H1 (cell line): ENCODE measurements around the gene P2RX2. TPM values are rescaled to one million over a fixed set of nuclear protein-coding genes. Genes with fewer than 3 reads are reported as not detected.

Experiments
- BACH1 ChIP-seq: IDR thresholded peaks from 2 replicates; pipeline ENCODE4 v1.6.1; 2012; ENCODE audit warnings: low read length, improper control_type of control experiment
- CTCF ChIP-seq, 3 experiments: IDR thresholded peaks; 1 replicate in 2 of 3; 2 replicates in 1 of 3; pipeline versions ENCODE4 v1.5.1 to v1.6.1; 2011; ENCODE audit warnings: low read length in 3 of 3, mild to moderate bottlenecking in 3 of 3, inconsistent platforms in 2 of 3, low read depth in 1 of 3, moderate library complexity in 1 of 3; ENCODE audit not compliant: insufficient read depth in 1 of 3; ENCODE audit errors: control extremely low read depth in 1 of 3
- NANOG ChIP-seq: IDR thresholded peaks from 2 replicates; pipeline ENCODE4 v1.6.1; 2011; ENCODE audit warnings: low read length, low read depth, mild to moderate bottlenecking, inconsistent platforms; ENCODE audit not compliant: insufficient read depth, poor library complexity, severe bottlenecking
- POLR2AphosphoS5 ChIP-seq: IDR thresholded peaks from 2 replicates; pipeline ENCODE4 v1.6.1; 2011; ENCODE audit warnings: low read depth, low read length
- RAD21 ChIP-seq, 2 experiments: IDR thresholded peaks in 1 of 2; conservative IDR thresholded peaks in 1 of 2; 2 replicates each; pipeline ENCODE4 v1.6.1; 2011; ENCODE audit warnings: low read depth in 2 of 2, low read length in 2 of 2, improper control_type of control experiment in 1 of 2, inconsistent platforms in 1 of 2, mild to moderate bottlenecking in 1 of 2, moderate library complexity in 1 of 2
- SP4 ChIP-seq: IDR thresholded peaks from 2 replicates; pipeline ENCODE4 v1.6.1; 2012; ENCODE audit warnings: low read length, inconsistent platforms
- TBP ChIP-seq: IDR thresholded peaks from 2 replicates; pipeline ENCODE4 v1.6.1; 2011; ENCODE audit warnings: low read depth, low read length, improper control_type of control experiment
- polyA plus RNA-seq, 7 experiments: library from polyadenylated mRNA; depleted of rRNA in 3 of 7; stranded (reverse) in 5 of 7; unstranded in 2 of 7; fragments of >200 nt in 5 of 7; fragments of 200-250 nt in 2 of 7; gene quantifications; 1 replicate in 5 of 7; 2 replicates in 1 of 7; 4 replicates in 1 of 7; pipeline versions ENCODE4 v1.2.1 to v1.2.3, GENCODE V29; 2011 to 2013; ENCODE audit warnings: missing spikeins in 2 of 7, mixed read lengths in 2 of 7
- total RNA-seq: library from RNA; stranded (reverse); fragmentation: NEBNext Ultra II Directional; extraction: Animal tissue kit (Norgen Biotek cat#: 25700); gene quantifications from 2 replicates; pipeline ENCODE4 v1.2.1, GENCODE V29; 2021
- TF ChIP-seq, protein P1 (sequence below): IDR thresholded peaks from 2 replicates; pipeline ENCODE4 v1.6.1; 2011; ENCODE audit warnings: low read depth, mild to moderate bottlenecking, low read length; ENCODE audit not compliant: insufficient read depth
- TF ChIP-seq, protein P2 (sequence below): IDR thresholded peaks from 2 replicates; pipeline ENCODE4 v1.6.1; 2011; ENCODE audit warnings: low read length, improper control_type of control experiment

The P2RX2 gene
- total and polyA plus RNA-seq, 2 of the 8 experiments (the other 6 are each of a cell fraction or from before 2014, with no cell fraction given), result 0.84 to 2.2 TPM

DNA sequence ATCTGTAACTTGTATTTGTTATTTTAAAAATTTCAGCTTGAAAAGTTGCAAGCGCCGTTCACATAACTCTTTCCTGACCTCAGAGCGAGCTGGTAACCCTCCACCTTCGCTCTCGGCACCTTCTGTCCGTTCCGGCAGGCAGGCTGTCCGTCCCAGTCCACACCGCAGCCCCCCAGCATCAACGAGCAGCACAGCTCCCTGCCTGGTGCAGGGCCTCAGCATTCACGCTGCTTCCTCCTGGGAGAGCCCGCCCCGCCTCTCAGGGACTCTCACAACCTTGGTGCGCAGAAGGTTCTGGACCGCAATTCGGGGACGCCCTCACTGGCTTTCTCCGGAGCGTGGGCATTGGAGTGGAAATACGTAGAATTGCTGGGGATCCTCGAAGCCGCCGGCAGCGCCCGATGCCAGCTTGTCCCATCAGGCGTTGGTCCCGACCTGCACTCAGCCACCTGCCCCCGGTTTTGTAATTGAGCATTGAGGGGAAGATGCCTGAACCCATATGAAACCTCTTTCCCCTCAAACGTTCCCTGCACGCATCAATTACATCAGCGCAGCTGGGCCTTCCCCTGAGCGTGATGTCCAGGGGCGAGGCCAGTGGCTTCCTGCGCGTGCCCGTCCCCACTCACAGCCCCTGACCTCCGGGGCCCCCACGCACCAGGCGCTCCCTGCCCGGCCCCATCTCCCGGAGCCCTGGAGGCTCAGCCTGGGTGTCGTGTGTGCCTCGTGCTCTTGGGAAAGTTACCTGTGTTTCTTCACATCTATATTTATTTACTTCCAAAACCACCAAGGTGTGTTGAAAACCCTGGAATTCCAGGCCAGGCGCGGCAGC, 27.3 kb upstream of the P2RX2 start (continued):
- TF ChIP-seq TBP (no peak), RAD21 (IDR thresholded peaks at IDR 0.05 in 1 of 2, conservative IDR thresholded peaks at IDR 0.05 in 1 of 2; ENCODE audit: low read depth in 2 of 2, low read length in 2 of 2) (no peak), BACH1 (no peak), POLR2AphosphoS5 (no peak), SP4 (no peak), CTCF (IDR thresholded peaks at IDR 0.05; ENCODE audit: control extremely low read depth in 1 of 3, insufficient read depth in 1 of 3, low read depth in 1 of 3, low read length in 3 of 3) (no peak), NANOG (no peak)
- TF ChIP-seq, protein P1, sequence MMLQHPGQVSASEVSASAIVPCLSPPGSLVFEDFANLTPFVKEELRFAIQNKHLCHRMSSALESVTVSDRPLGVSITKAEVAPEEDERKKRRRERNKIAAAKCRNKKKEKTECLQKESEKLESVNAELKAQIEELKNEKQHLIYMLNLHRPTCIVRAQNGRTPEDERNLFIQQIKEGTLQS, result no peak
- TF ChIP-seq, protein P2, sequence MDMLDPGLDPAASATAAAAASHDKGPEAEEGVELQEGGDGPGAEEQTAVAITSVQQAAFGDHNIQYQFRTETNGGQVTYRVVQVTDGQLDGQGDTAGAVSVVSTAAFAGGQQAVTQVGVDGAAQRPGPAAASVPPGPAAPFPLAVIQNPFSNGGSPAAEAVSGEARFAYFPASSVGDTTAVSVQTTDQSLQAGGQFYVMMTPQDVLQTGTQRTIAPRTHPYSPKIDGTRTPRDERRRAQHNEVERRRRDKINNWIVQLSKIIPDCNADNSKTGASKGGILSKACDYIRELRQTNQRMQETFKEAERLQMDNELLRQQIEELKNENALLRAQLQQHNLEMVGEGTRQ, result no peak
